Ishikawa (cell line): ENCODE measurements around the gene SCAPER.

Experiments
- EGR1 ChIP-seq: IDR thresholded peaks from 2 replicates; pipeline ENCODE4 v1.6.1; 2012
- EP300 ChIP-seq: IDR thresholded peaks from 2 replicates; pipeline ENCODE4 v1.6.1; 2012; ENCODE audit warnings: borderline replicate concordance
- FOXM1 ChIP-seq: IDR thresholded peaks from 2 replicates; pipeline ENCODE4 v1.6.1; 2012; ENCODE audit warnings: low read depth, borderline replicate concordance
- MAX ChIP-seq: IDR thresholded peaks from 2 replicates; pipeline ENCODE4 v1.6.1; 2012
- REST ChIP-seq: IDR thresholded peaks from 2 replicates; pipeline ENCODE4 v1.6.1; 2012; ENCODE audit warnings: low read depth, mild to moderate bottlenecking

- TF ChIP-seq MAX (no peak), EP300 (no peak), EGR1 (no peak), FOXM1 (no peak), REST (no peak)
These were observed 290.4 kb downstream of the SCAPER start for GRCh38 chr15:76614725-76615124.
